GM12873 (cell line): ENCODE results near the gene OR5B2.

Source experiments
- CTCF ChIP-seq: IDR thresholded peaks from 2 replicates; pipeline ENCODE4 v1.5.1; 2012; ENCODE audit warnings: low read depth, mild to moderate bottlenecking, moderate library complexity, low read length, control low read depth; ENCODE audit not compliant: insufficient read depth; ENCODE audit errors: missing control alignments

OR5B2 gene

GRCh38 chr11:58394195-58394594 is 33.7 kb downstream of the OR5B2 start:
- TF ChIP-seq CTCF: no peak

GRCh38 chr11:58392746-58393145 is 35.2 kb downstream of the OR5B2 start:
- TF ChIP-seq CTCF: no peak

- no peak for TF ChIP-seq CTCF
Observed at GRCh38 chr11:58391879-58392278, 36.0 kb downstream of the OR5B2 start.

- TF ChIP-seq CTCF: no peak
Observed at GRCh38 chr11:58390551-58391063, 37.3 kb downstream of the OR5B2 start.
